ENCODE data around the gene CNGA2.

CNGA2 gene

GRCh38 chrX:151789179-151789800 lies 54.7 kb downstream of the CNGA2 start:
- Histone ChIP-seq H3K4me2 (no peak overlapping the region), H2AFZ (ENCODE audit: low read depth) (no peak overlapping the region), H4K20me1 (ENCODE audit: insufficient read depth) (no peaks in the 10 kb centered on the region), H3K27ac (no peak overlapping the region), H3K36me3 (ENCODE audit: insufficient read depth) (no peaks in the 10 kb centered on the region), H3K9ac (no peak overlapping the region), H3K27me3 (ENCODE audit: insufficient read depth, low read depth) (no peaks in the 10 kb centered on the region), H3K4me1 (ENCODE audit: low read depth, poor library complexity, severe bottlenecking) (no peaks in the 10 kb centered on the region), H3K4me3 (IDR thresholded peaks at IDR 0.05; ENCODE audit: insufficient read depth, low read depth, low read length) (no peak overlapping the region), H3K79me2 (ENCODE audit: insufficient read depth, low read depth) (no peaks in the 10 kb centered on the region)
- TF ChIP-seq CTCF (conservative IDR thresholded peaks at IDR 0.05; ENCODE audit: low read depth, low read length), result no peak

GRCh38 chrX:151790481-151791160 lies 56.1 kb downstream of the CNGA2 start:
- H3K4me3 ChIP-seq (IDR thresholded peaks at IDR 0.05; ENCODE audit: insufficient read depth, low read depth, low read length), result no peak overlapping the region
- no peak overlapping the region for H3K4me2 ChIP-seq
- H3K36me3 ChIP-seq (ENCODE audit: insufficient read depth), result no peaks in the 10 kb centered on the region
- H3K79me2 ChIP-seq (ENCODE audit: insufficient read depth, low read depth), result no peaks in the 10 kb centered on the region
- no peaks in the 10 kb centered on the region for H3K4me1 ChIP-seq (ENCODE audit: low read depth, poor library complexity, severe bottlenecking)
- no peak for TF ChIP-seq CTCF (conservative IDR thresholded peaks at IDR 0.05; ENCODE audit: low read depth, low read length)
- no peak overlapping the region for H3K27ac ChIP-seq
- H2AFZ ChIP-seq (ENCODE audit: low read depth), result no peak overlapping the region
- no peaks in the 10 kb centered on the region for H3K27me3 ChIP-seq (ENCODE audit: insufficient read depth, low read depth)
- no peak overlapping the region for H3K9ac ChIP-seq
- no peaks in the 10 kb centered on the region for H4K20me1 ChIP-seq (ENCODE audit: insufficient read depth)

- no peak overlapping the region for H3K4me3 ChIP-seq (IDR thresholded peaks at IDR 0.05; ENCODE audit: insufficient read depth, low read depth, low read length)
- no peak for TF ChIP-seq CTCF (conservative IDR thresholded peaks at IDR 0.05; ENCODE audit: low read depth, low read length)
- H3K27ac ChIP-seq, result no peak overlapping the region
- H2AFZ ChIP-seq (ENCODE audit: low read depth), result no peak overlapping the region
- H3K4me2 ChIP-seq, result no peak overlapping the region
- no peaks in the 10 kb centered on the region for H3K4me1 ChIP-seq (ENCODE audit: low read depth, poor library complexity, severe bottlenecking)
- H3K27me3 ChIP-seq (ENCODE audit: insufficient read depth, low read depth), result no peaks in the 10 kb centered on the region
- H3K79me2 ChIP-seq (ENCODE audit: insufficient read depth, low read depth), result no peaks in the 10 kb centered on the region
- no peaks in the 10 kb centered on the region for H3K36me3 ChIP-seq (ENCODE audit: insufficient read depth)
- no peak overlapping the region for H3K9ac ChIP-seq
- H4K20me1 ChIP-seq (ENCODE audit: insufficient read depth), result no peaks in the 10 kb centered on the region
Observed at GRCh38 chrX:151791961-151792360, 57.4 kb downstream of the CNGA2 start.

- no peak overlapping the region for H3K27ac ChIP-seq
- no peak for TF ChIP-seq CTCF (conservative IDR thresholded peaks at IDR 0.05; ENCODE audit: low read depth, low read length)
- H3K79me2 ChIP-seq (ENCODE audit: insufficient read depth, low read depth), result no peaks in the 10 kb centered on the region
- no peak overlapping the region for H3K4me2 ChIP-seq
- H3K9ac ChIP-seq, result no peak overlapping the region
- no peaks in the 10 kb centered on the region for H3K36me3 ChIP-seq (ENCODE audit: insufficient read depth)
- no peaks in the 10 kb centered on the region for H4K20me1 ChIP-seq (ENCODE audit: insufficient read depth)
- H3K4me1 ChIP-seq (ENCODE audit: low read depth, poor library complexity, severe bottlenecking), result no peaks in the 10 kb centered on the region
- no peak overlapping the region for H3K4me3 ChIP-seq (IDR thresholded peaks at IDR 0.05; ENCODE audit: insufficient read depth, low read depth, low read length)
- H2AFZ ChIP-seq (ENCODE audit: low read depth), result no peak overlapping the region
- H3K27me3 ChIP-seq (ENCODE audit: insufficient read depth, low read depth), result no peaks in the 10 kb centered on the region
Observed at GRCh38 chrX:151792505-151792904, 58.0 kb downstream of the CNGA2 start.
